ENCODE data around the gene ADNP. TPM values are rescaled to one million over a fixed set of nuclear protein-coding genes. Genes with fewer than 3 reads are reported as not detected.

The ADNP gene
- polyA plus RNA-seq, 1 donor (not counting 4 experiments of a cell fraction or from before 2014, with no cell fraction given), result 29.3 TPM

DNA sequence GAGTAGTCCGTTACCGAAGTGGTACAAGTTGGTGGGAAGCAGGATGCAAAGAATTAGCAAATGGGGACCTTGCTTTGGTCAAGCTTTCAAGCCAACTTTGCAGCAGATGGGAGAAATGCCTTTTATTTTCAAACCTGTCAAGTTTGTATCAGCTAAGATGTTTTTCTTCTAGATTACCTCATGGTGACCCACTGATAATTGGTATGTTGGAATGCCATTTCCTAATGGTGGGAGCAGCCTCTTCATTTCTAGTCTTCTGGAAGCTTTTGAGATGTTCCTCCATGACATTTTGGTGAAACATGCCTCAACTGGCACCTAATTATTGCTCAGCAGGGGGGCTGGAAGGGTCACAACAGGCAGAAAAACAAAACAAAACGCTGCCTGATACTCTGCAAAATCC is 43.7 kb downstream of the ADNP start:
- Histone ChIP-seq H3K27me3 (ENCODE audit: control insufficient read depth, extremely low read depth, insufficient read depth, low read length) (no peaks in the 10 kb centered on the region), H3K9me3 (ENCODE audit: control insufficient read depth, low read depth, low read length) (no peaks in the 10 kb centered on the region), H4K20me1 (ENCODE audit: control insufficient read depth, extremely low read depth, insufficient read depth, low read length) (peaks cover 3% of the 10 kb centered on the region), H3K79me2 (ENCODE audit: control insufficient read depth, insufficient read depth, low read length) (peaks cover 7% of the 10 kb centered on the region), H3K36me3 (ENCODE audit: control insufficient read depth in 2 of 2, extremely low read depth in 1 of 2, insufficient read depth in 2 of 2, low read length in 2 of 2) (peaks cover 16 to 19% of the 10 kb centered on the region in 2 experiments), H3K4me2 (ENCODE audit: control insufficient read depth, extremely low read depth, insufficient read depth, low read depth, low read length) (no peak overlapping the region), H3K27ac (ENCODE audit: control insufficient read depth, insufficient read depth, low read length) (no peak overlapping the region), H3K4me3 (ENCODE audit: control insufficient read depth in 2 of 3, extremely low read depth in 1 of 3, insufficient read depth in 2 of 3, low read depth in 1 of 3, low read length in 3 of 3) (no peak overlapping the region), H2AFZ (ENCODE audit: control insufficient read depth, low read length) (no peak overlapping the region), H3K4me1 (ENCODE audit: control insufficient read depth, extremely low read depth, insufficient read depth, low read length) (no peaks in the 10 kb centered on the region), H3K9me1 (ENCODE audit: control insufficient read depth, extremely low read depth, insufficient read depth, low read length) (no peaks in the 10 kb centered on the region), H3K9ac (ENCODE audit: control insufficient read depth, extremely low read depth, insufficient read depth, low read length) (no peak overlapping the region)
- FAIRE-seq (no peak), DNase-seq (ENCODE audit: low read depth, low spot score) (no peak)
- dilution Hi-C loops (cut with MboI; ENCODE audit: extremely low pct_ligation_motif_present, low sequenced_read_pairs), result no loop called here
- TF ChIP-seq EZH2 (IDR thresholded peaks at IDR 0.05; ENCODE audit: low read length), result no peak
- TF ChIP-seq, protein P1, sequence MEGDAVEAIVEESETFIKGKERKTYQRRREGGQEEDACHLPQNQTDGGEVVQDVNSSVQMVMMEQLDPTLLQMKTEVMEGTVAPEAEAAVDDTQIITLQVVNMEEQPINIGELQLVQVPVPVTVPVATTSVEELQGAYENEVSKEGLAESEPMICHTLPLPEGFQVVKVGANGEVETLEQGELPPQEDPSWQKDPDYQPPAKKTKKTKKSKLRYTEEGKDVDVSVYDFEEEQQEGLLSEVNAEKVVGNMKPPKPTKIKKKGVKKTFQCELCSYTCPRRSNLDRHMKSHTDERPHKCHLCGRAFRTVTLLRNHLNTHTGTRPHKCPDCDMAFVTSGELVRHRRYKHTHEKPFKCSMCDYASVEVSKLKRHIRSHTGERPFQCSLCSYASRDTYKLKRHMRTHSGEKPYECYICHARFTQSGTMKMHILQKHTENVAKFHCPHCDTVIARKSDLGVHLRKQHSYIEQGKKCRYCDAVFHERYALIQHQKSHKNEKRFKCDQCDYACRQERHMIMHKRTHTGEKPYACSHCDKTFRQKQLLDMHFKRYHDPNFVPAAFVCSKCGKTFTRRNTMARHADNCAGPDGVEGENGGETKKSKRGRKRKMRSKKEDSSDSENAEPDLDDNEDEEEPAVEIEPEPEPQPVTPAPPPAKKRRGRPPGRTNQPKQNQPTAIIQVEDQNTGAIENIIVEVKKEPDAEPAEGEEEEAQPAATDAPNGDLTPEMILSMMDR (optimal IDR thresholded peaks at IDR 0.05 in 1 of 3, IDR thresholded peaks at IDR 0.05 in 1 of 3, conservative IDR thresholded peaks at IDR 0.05 in 1 of 3; ENCODE audit: extremely low read depth in 1 of 3, insufficient read depth in 2 of 3, low read length in 3 of 3), result no peak

DNA sequence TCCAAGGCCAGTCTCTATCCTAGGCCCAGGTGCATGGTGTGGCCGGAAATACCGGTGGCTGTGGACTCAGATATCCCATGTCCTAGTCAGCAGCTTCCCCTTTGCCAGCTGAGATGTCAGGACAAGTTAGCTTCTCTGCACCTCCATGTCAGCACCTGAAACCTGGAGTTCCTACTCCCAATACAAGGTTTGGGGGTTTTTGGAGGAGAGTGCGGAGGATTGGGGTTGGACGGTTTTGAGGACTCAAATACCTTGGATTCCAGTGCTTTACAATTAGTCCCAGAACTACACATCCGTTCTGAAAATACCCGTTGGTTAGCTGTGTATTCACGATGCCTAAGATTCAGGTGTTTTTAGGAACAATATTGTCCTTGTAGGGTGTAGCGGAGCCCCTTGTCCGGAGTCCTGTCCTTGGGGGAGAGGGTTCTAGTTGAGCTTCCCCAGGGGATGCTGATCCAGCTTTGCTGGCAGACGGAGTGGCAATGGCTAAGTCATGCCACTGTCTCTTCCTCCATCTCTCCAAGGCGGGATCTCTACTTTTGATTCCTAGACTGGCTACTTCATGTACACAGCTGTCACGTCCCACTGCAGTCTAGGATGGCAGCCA is 45.0 kb downstream of the ADNP start:
- no peak overlapping the region for H3K4me3 ChIP-seq (ENCODE audit: control insufficient read depth in 2 of 3, extremely low read depth in 1 of 3, insufficient read depth in 2 of 3, low read depth in 1 of 3, low read length in 3 of 3)
- H2AFZ ChIP-seq (ENCODE audit: control insufficient read depth, low read length), result no peak overlapping the region
- H3K79me2 ChIP-seq (ENCODE audit: control insufficient read depth, insufficient read depth, low read length), result peaks cover 3% of the 10 kb centered on the region
- H3K27me3 ChIP-seq (ENCODE audit: control insufficient read depth, extremely low read depth, insufficient read depth, low read length), result no peaks in the 10 kb centered on the region
- dilution Hi-C loops (cut with MboI; ENCODE audit: extremely low pct_ligation_motif_present, low sequenced_read_pairs), result no loop called here
- H4K20me1 ChIP-seq (ENCODE audit: control insufficient read depth, extremely low read depth, insufficient read depth, low read length), result no peaks in the 10 kb centered on the region
- no peaks in the 10 kb centered on the region for H3K9me3 ChIP-seq (ENCODE audit: control insufficient read depth, low read depth, low read length)
- H3K9me1 ChIP-seq (ENCODE audit: control insufficient read depth, extremely low read depth, insufficient read depth, low read length), result no peaks in the 10 kb centered on the region
- H3K4me1 ChIP-seq (ENCODE audit: control insufficient read depth, extremely low read depth, insufficient read depth, low read length), result no peaks in the 10 kb centered on the region
- H3K36me3 ChIP-seq (ENCODE audit: control insufficient read depth in 2 of 2, extremely low read depth in 1 of 2, insufficient read depth in 2 of 2, low read length in 2 of 2), result peaks cover 9 to 11% of the 10 kb centered on the region in 2 experiments
- no peak overlapping the region for H3K9ac ChIP-seq (ENCODE audit: control insufficient read depth, extremely low read depth, insufficient read depth, low read length)
- no peak overlapping the region for H3K4me2 ChIP-seq (ENCODE audit: control insufficient read depth, extremely low read depth, insufficient read depth, low read depth, low read length)
- DNase-seq (ENCODE audit: low read depth, low spot score) (no peak), FAIRE-seq (no peak)
- H3K27ac ChIP-seq (ENCODE audit: control insufficient read depth, insufficient read depth, low read length), result no peak overlapping the region
- no peak for TF ChIP-seq EZH2 (IDR thresholded peaks at IDR 0.05; ENCODE audit: low read length)
- TF ChIP-seq, protein P1 (optimal IDR thresholded peaks at IDR 0.05 in 1 of 3, IDR thresholded peaks at IDR 0.05 in 1 of 3, conservative IDR thresholded peaks at IDR 0.05 in 1 of 3; ENCODE audit: extremely low read depth in 1 of 3, insufficient read depth in 2 of 3, low read length in 3 of 3), result no peak
